ENCODE results near the gene CORO2A.

GRCh38 chr9:98084396-98084795 lies 108.0 kb downstream of the CORO2A start:
- no peak for TF ChIP-seq FOXP2 (optimal IDR thresholded peaks at IDR 0.05; ENCODE audit: control extremely low read depth, extremely low read length, insufficient read depth)
- TF ChIP-seq EZH2 (IDR thresholded peaks at IDR 0.05), result no peak
- no peak for TF ChIP-seq POLR2AphosphoS5 (IDR thresholded peaks at IDR 0.05; ENCODE audit: borderline replicate concordance, low read depth, low read length)

Data from SK-N-MC (cell line).